IMR-90 (cell line): ENCODE measurements around the gene OR10R2. TPM values are rescaled to one million over a fixed set of nuclear protein-coding genes. Genes with fewer than 3 reads are reported as not detected.

Experiments used
- ATAC-seq: fragments of 200-7000 bp; cut with Tn5 transposase; 2 replicates; pipeline ENCODE4 v1.9.1; 2020; ENCODE audit warnings: low read depth, mild to moderate bottlenecking, moderate library complexity
- Bru-seq: library from RNA; stranded (reverse); fragments of 400-500 nt; gene quantifications from one replicate; lab custom pipeline; 2021; lab: Mats Ljungman, UMichigan
- BruChase-seq, 2 experiments: library from RNA; stranded (reverse); fragments of 400-500 nt; gene quantifications; one replicate each; lab custom pipeline; 2021; lab: Mats Ljungman, UMichigan
- BruUV-seq: library from RNA; stranded (reverse); fragments of 400-500 nt; replicated peaks from 2 replicates; lab custom pipeline; 2021; lab: Mats Ljungman, UMichigan
- CTCF ChIA-PET: fragments of 300-600 bp; formaldehyde crosslinking; extraction: SDS; loops from one replicate; lab custom pipeline; 2021; ENCODE audit warnings: antibody characterized with exemption; lab: Yijun Ruan, JAX
- POLR2A ChIA-PET: fragments of 300-600 bp; sonication (Branson Sonifier 250); formaldehyde crosslinking; loops from one replicate; lab custom pipeline; 2022; ENCODE audit warnings: antibody characterized with exemption; ENCODE audit not compliant: unreplicated experiment; lab: Charles Lee
- DNase-seq: peaks from one replicate; pipeline ENCODE4 v3.0.0; 2013
- H2AFZ ChIP-seq: replicated peaks from 2 replicates; pipeline ENCODE3; 2013; ENCODE audit warnings: low read length, mild to moderate bottlenecking; ENCODE audit not compliant: poor library complexity
- H2AK5ac ChIP-seq: 2 replicates; pipeline ENCODE4 v1.6.1; 2013; ENCODE audit warnings: low read depth, low read length, inconsistent platforms
- H2AK9ac ChIP-seq: replicated peaks from 2 replicates; pipeline ENCODE3; 2013; ENCODE audit warnings: mild to moderate bottlenecking, low read depth, low read length, moderate library complexity; ENCODE audit not compliant: poor library complexity
- H2BK120ac ChIP-seq: 2 replicates; pipeline ENCODE4 v1.6.1; 2013; ENCODE audit warnings: low read depth, low read length, inconsistent platforms
- H2BK15ac ChIP-seq: 3 replicates; pipeline ENCODE4 v1.6.1; 2013; ENCODE audit warnings: low read depth, low read length, inconsistent platforms
- H2BK20ac ChIP-seq: 2 replicates; pipeline ENCODE4 v1.6.1; 2013; ENCODE audit warnings: low read depth, mild to moderate bottlenecking, inconsistent platforms, low read length, moderate library complexity
- H2BK5ac ChIP-seq: 2 replicates; pipeline ENCODE4 v1.6.1; 2013; ENCODE audit warnings: mild to moderate bottlenecking, low read depth, low read length, inconsistent platforms; ENCODE audit not compliant: poor library complexity, severe bottlenecking
- H3K14ac ChIP-seq: replicated peaks from 2 replicates; pipeline ENCODE4 v1.6.1; 2013; ENCODE audit warnings: low read depth, low read length, inconsistent platforms
- H3K18ac ChIP-seq: 2 replicates; pipeline ENCODE4 v1.6.1; 2013; ENCODE audit warnings: low read depth, low read length, control low read depth
- H3K23ac ChIP-seq: 2 replicates; pipeline ENCODE4 v1.6.1; 2013; ENCODE audit warnings: low read depth, low read length, inconsistent platforms
- H3K27ac ChIP-seq: 2 replicates; pipeline ENCODE4 v1.5.1; 2013; ENCODE audit warnings: mild to moderate bottlenecking, control low read depth, low read length; ENCODE audit not compliant: insufficient read depth
- H3K27me3 ChIP-seq: 2 replicates; pipeline ENCODE4 v1.6.1; 2013; ENCODE audit warnings: low read length; ENCODE audit not compliant: control insufficient read depth, insufficient read depth
- H3K36me3 ChIP-seq: 2 replicates; pipeline ENCODE4 v1.6.1; 2013; ENCODE audit warnings: low read length, mixed read lengths; ENCODE audit not compliant: control insufficient read depth, insufficient read depth
- H3K4ac ChIP-seq: 2 replicates; pipeline ENCODE4 v1.6.1; 2013; ENCODE audit warnings: low read depth, low read length, inconsistent platforms
- H3K4me1 ChIP-seq: 2 replicates; pipeline ENCODE4 v1.6.1; 2013; ENCODE audit warnings: low read length, mixed read lengths; ENCODE audit not compliant: control insufficient read depth, insufficient read depth
- H3K4me2 ChIP-seq: 2 replicates; pipeline ENCODE4 v1.6.1; 2013; ENCODE audit warnings: low read depth, mild to moderate bottlenecking, control low read depth, low read length, moderate library complexity
- H3K4me3 ChIP-seq: 2 replicates; pipeline ENCODE4 v1.5.1; 2013; ENCODE audit warnings: low read depth, mild to moderate bottlenecking, control low read depth, low read length, moderate library complexity; ENCODE audit not compliant: insufficient read depth
- H3K56ac ChIP-seq: 2 replicates; pipeline ENCODE4 v1.6.1; 2013; ENCODE audit warnings: low read length, inconsistent platforms; ENCODE audit not compliant: insufficient read depth; ENCODE audit errors: extremely low read depth
- H3K79me1 ChIP-seq, 2 experiments: 2 replicates each; pipeline ENCODE4 v1.6.1; 2013; ENCODE audit warnings: low read length in 2 of 2, inconsistent platforms in 1 of 2, low read depth in 1 of 2
- H3K9ac ChIP-seq: 2 replicates; pipeline ENCODE4 v1.6.1; 2013; ENCODE audit warnings: low read depth, low read length, control low read depth
- H3K9me1 ChIP-seq: 2 replicates; pipeline ENCODE4 v1.6.1; 2013; ENCODE audit warnings: low read length, inconsistent platforms; ENCODE audit not compliant: insufficient read depth
- H3K9me3 ChIP-seq: 2 replicates; pipeline ENCODE4 v1.6.1; 2013; ENCODE audit warnings: low read length; ENCODE audit not compliant: control insufficient read depth, insufficient read depth
- H4K20me1 ChIP-seq: 2 replicates; pipeline ENCODE4 v1.6.1; 2013; ENCODE audit warnings: low read length, inconsistent platforms; ENCODE audit not compliant: insufficient read depth
- H4K5ac ChIP-seq: 2 replicates; pipeline ENCODE4 v1.6.1; 2013; ENCODE audit warnings: mild to moderate bottlenecking, low read depth, low read length, control low read depth
- H4K8ac ChIP-seq, 2 experiments: 2 replicates each; pipeline ENCODE4 v1.6.1; 2013; ENCODE audit warnings: low read depth in 2 of 2, low read length in 2 of 2, control low read depth in 1 of 2, inconsistent platforms in 1 of 2
- H4K91ac ChIP-seq: 2 replicates; pipeline ENCODE4 v1.6.1; 2013; ENCODE audit warnings: low read depth, low read length, inconsistent platforms; ENCODE audit not compliant: insufficient read depth
- BHLHE40 ChIP-seq: fragments of 150-350 bp; IDR thresholded peaks from 2 replicates; pipeline ENCODE4 v1.6.1; 2016; ENCODE audit warnings: mild to moderate bottlenecking, low read depth, low read length
- CHD1 ChIP-seq: IDR thresholded peaks from 2 replicates; pipeline ENCODE4 v1.6.1; 2012; ENCODE audit warnings: low read depth, low read length, improper control_type of control experiment
- FOS ChIP-seq: fragments of 150-350 bp; IDR thresholded peaks from 2 replicates; pipeline ENCODE4 v1.6.1; 2016; ENCODE audit warnings: low read depth, low read length
- MAFK ChIP-seq: IDR thresholded peaks from 2 replicates; pipeline ENCODE4 v1.6.1; 2012; ENCODE audit warnings: low read depth, low read length, improper control_type of control experiment
- NFE2L2 ChIP-seq: fragments of 150-350 bp; IDR thresholded peaks from 2 replicates; pipeline ENCODE4 v1.6.1; 2016; ENCODE audit warnings: low read depth, mild to moderate bottlenecking, low read length
- RCOR1 ChIP-seq: IDR thresholded peaks from 2 replicates; pipeline ENCODE4 v1.6.1; 2012; ENCODE audit warnings: mild to moderate bottlenecking, low read length, improper control_type of control experiment; ENCODE audit not compliant: insufficient replicate concordance
- RFX5 ChIP-seq: IDR thresholded peaks from 2 replicates; pipeline ENCODE4 v1.8.0; 2012; ENCODE audit warnings: low read depth, mild to moderate bottlenecking, low read length, moderate library complexity
- dilution Hi-C: fragments of 300-500 bp; cut with HindIII; formaldehyde crosslinking; loops from one replicate; pipeline ENCODE4 v1.14.3; 2018; ENCODE audit warnings: low sequenced_read_pairs; ENCODE audit not compliant: unreplicated experiment
- in situ Hi-C: fragments of 300-500 bp; cut with MboI; formaldehyde crosslinking; loops from 3 replicates; pipeline ENCODE4 v1.14.3; 2019; ENCODE audit warnings: low sequenced_read_pairs, inconsistent platforms, mixed read lengths
- intact Hi-C: fragments of 100-400 bp; cut with micrococcal nuclease; formaldehyde crosslinking; loops from 2 replicates; pipeline ENCODE4 v1.10.0; 2022
- long read RNA-seq: library from polyadenylated mRNA; unstranded; transcript quantifications from one replicate; pipeline ENCODE4 v2.0.0, GENCODE V29; 2021; ENCODE audit not compliant: unreplicated experiment
- polyA plus RNA-seq, 3 experiments: library from polyadenylated mRNA; depleted of rRNA; stranded (reverse); fragments of >200 nt; gene quantifications; 2 replicates each; pipeline ENCODE4 v1.2.3, GENCODE V29; 2012; ENCODE audit warnings: low replicate concordance in 1 of 3
- total RNA-seq: library from RNA; depleted of rRNA; stranded (reverse); fragments of >200 nt; gene quantifications from 2 replicates; pipeline ENCODE4 v1.2.3, GENCODE V29; 2012; rRNA removed
- TF ChIP-seq, protein P1 (sequence below): fragments of 150-350 bp; IDR thresholded peaks from 2 replicates; pipeline ENCODE4 v1.6.1; 2017; ENCODE audit warnings: mild to moderate bottlenecking, antibody characterized with exemption, low read length, low read depth
- TF ChIP-seq, protein P2 (sequence below): conservative IDR thresholded peaks from 2 replicates; pipeline ENCODE4 v1.5.1; 2012; ENCODE audit warnings: mild to moderate bottlenecking, low read depth, low read length, improper control_type of control experiment

The OR10R2 gene, protein sequence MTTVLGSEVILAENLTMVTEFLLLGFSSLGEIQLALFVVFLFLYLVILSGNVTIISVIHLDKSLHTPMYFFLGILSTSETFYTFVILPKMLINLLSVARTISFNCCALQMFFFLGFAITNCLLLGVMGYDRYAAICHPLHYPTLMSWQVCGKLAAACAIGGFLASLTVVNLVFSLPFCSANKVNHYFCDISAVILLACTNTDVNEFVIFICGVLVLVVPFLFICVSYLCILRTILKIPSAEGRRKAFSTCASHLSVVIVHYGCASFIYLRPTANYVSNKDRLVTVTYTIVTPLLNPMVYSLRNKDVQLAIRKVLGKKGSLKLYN
- total RNA-seq = not detected in 2 replicates
- polyA plus RNA-seq (2012; rRNA removed) = not detected in 2 replicates
- polyA plus RNA-seq (2012; cell fraction: cytosol; rRNA removed) = not detected in 2 replicates
- polyA plus RNA-seq (2012; cell fraction: nucleus; rRNA removed; ENCODE audit: low replicate concordance) = not detected in 2 replicates
- Bru-seq, nascent RNA = not detected
- not detected for BruChase-seq, experiment 1, labeled RNA remaining after a 6-hour chase
- BruChase-seq, experiment 2, labeled RNA remaining after a 2-hour chase = not detected
- long read RNA-seq = 0 reads

DNA sequence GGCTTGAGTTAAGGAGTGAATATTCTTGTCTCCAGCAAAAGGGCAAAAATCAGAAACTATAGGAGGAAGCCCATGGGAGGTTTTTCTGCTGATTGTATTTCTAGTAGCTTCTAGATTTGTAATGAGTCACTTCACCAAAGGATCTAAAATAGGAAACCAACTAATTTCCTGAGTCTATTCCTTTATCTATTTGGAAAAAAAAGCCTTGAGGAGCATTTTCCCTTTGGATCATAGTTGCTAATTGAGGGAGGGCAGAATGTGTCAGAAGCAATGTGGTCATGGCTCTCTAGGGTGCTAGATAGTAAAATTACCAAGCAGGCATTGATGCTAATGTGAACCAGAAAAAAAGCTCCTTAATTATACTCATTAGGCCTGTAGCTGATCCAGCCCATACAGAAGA lies at the start of gene OR10R2:
Gene OR10R2, plus strand, starts transcription at position 301 of the 400 bp plus-strand sequence. CDS start 106 bp downstream, outside the sequence.
- Histone ChIP-seq H2BK20ac (no peak within 1 kb of the TSS), H3K4me1 (no peaks in the 10 kb centered on the region), H4K5ac (no peak within 1 kb of the TSS), H3K56ac (no peak within 1 kb of the TSS), H3K27ac (no peak within 1 kb of the TSS), H4K20me1 (no peaks in the 10 kb centered on the region), H3K14ac (no peak within 1 kb of the TSS), H3K23ac (no peak within 1 kb of the TSS), H3K4me3 (no peak within 1 kb of the TSS), H3K4ac (no peak within 1 kb of the TSS), H2BK5ac (no peak within 1 kb of the TSS), H2AFZ (no peak within 1 kb of the TSS), H3K27me3 (no peaks in the 10 kb centered on the region), H4K91ac (no peak within 1 kb of the TSS), H3K36me3 (no peaks in the 10 kb centered on the region), H3K9ac (no peak within 1 kb of the TSS), H2BK15ac (no peak within 1 kb of the TSS), H4K8ac (no peak within 1 kb of the TSS), H2BK120ac (no peak within 1 kb of the TSS), H3K4me2 (no peak within 1 kb of the TSS), H3K79me1 (no peaks in the 10 kb centered on the region), H3K9me1 (no peaks in the 10 kb centered on the region), H2AK5ac (no peak within 1 kb of the TSS), H2AK9ac (no peak within 1 kb of the TSS), H3K9me3 (no peaks in the 10 kb centered on the region), H3K18ac (no peak within 1 kb of the TSS)
- no TSS peak for BruUV-seq
- ChIA-PET CTCF (no interaction called here), POLR2A (no interaction called here)
- DNase-seq (no peak), ATAC-seq (no peak)
- dilution Hi-C loops (no loop called here), intact Hi-C loops (no loop called here), in situ Hi-C loops (no loop called here)
- TF ChIP-seq NFE2L2 (no peak), BHLHE40 (no peak), CHD1 (no peak), FOS (no peak), RFX5 (no peak), MAFK (no peak), RCOR1 (no peak)
- TF ChIP-seq, protein P1, sequence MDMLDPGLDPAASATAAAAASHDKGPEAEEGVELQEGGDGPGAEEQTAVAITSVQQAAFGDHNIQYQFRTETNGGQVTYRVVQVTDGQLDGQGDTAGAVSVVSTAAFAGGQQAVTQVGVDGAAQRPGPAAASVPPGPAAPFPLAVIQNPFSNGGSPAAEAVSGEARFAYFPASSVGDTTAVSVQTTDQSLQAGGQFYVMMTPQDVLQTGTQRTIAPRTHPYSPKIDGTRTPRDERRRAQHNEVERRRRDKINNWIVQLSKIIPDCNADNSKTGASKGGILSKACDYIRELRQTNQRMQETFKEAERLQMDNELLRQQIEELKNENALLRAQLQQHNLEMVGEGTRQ = no peak
- TF ChIP-seq, protein P2, sequence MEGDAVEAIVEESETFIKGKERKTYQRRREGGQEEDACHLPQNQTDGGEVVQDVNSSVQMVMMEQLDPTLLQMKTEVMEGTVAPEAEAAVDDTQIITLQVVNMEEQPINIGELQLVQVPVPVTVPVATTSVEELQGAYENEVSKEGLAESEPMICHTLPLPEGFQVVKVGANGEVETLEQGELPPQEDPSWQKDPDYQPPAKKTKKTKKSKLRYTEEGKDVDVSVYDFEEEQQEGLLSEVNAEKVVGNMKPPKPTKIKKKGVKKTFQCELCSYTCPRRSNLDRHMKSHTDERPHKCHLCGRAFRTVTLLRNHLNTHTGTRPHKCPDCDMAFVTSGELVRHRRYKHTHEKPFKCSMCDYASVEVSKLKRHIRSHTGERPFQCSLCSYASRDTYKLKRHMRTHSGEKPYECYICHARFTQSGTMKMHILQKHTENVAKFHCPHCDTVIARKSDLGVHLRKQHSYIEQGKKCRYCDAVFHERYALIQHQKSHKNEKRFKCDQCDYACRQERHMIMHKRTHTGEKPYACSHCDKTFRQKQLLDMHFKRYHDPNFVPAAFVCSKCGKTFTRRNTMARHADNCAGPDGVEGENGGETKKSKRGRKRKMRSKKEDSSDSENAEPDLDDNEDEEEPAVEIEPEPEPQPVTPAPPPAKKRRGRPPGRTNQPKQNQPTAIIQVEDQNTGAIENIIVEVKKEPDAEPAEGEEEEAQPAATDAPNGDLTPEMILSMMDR = no peak
